GM12872 (cell line): ENCODE data around the gene ZNF621.

Experiments
- CTCF ChIP-seq: IDR thresholded peaks from 3 replicates; pipeline ENCODE4 v1.5.1; 2011; ENCODE audit warnings: low read depth, mild to moderate bottlenecking, low read length, moderate library complexity; ENCODE audit not compliant: insufficient read depth

ZNF621 gene

GRCh38 chr3:40518848-40519247 is 5.9 kb upstream of the ZNF621 start:
- TF ChIP-seq CTCF: no peak

GRCh38 chr3:40521254-40521653 is 3.5 kb upstream of the ZNF621 start:
- no peak for TF ChIP-seq CTCF

- TF ChIP-seq CTCF: no peak
These were observed 979 bp upstream of the ZNF621 start for GRCh38 chr3:40523781-40524180.

GRCh38 chr3:40524222-40524567 is 565 bp upstream of the ZNF621 start:
- no peak for TF ChIP-seq CTCF

- no peak for TF ChIP-seq CTCF
These were observed 3.7 kb downstream of the ZNF621 start for GRCh38 chr3:40528426-40528825.

GRCh38 chr3:40532252-40532651 is 7.5 kb downstream of the ZNF621 start:
- no peak for TF ChIP-seq CTCF

GRCh38 chr3:40534283-40534682 is 9.5 kb downstream of the ZNF621 start:
- no peak for TF ChIP-seq CTCF

- no peak for TF ChIP-seq CTCF
These were observed 22.1 kb downstream of the ZNF621 start for GRCh38 chr3:40546816-40547215.
